ENCODE measurements around the gene PLEKHA1. TPM values are rescaled to one million over a fixed set of nuclear protein-coding genes. Genes with fewer than 3 reads are reported as not detected.

PLEKHA1 gene
- total RNA-seq, 4 donors from 2014 or later, result 19.2 to 52.2 (median 35.0) TPM

DNA sequence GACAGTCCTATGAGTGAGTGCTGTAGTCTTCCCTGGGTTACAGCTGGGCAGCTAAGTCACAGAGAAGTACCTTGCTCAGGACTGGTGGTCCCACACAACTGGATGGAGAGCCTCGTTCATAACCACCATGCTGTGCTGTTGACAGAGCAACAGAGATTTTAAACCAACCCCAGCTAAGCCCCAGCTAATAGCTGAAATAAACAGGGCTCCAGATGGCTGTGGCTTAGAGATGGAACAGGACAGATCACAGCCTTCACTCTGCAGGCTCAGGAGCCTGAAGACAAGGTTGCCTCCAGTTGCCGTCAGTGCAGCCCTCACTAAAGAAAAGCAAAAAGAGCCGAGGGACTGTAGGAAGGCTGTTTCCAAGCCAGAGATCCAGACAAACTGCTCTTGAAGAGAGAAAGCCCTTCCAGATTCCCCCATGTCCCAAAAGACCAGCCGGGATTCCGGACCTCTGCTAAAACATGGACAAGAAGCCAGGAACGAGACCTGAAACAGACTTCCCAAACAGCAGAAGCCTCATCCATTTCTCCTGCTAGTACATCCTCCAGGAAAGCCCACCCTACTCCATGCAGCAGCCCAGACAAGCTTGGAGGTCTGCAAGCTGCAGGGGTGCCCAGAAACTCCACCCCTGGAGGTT lies 91.0 kb downstream of the PLEKHA1 start:
- no peak for DNase-seq (ENCODE audit: low spot score in 2 of 2)
- TF ChIP-seq POLR2A (IDR thresholded peaks at IDR 0.05) (no peak), EP300 (IDR thresholded peaks at IDR 0.05) (no peak)
- TF ChIP-seq, protein P1, sequence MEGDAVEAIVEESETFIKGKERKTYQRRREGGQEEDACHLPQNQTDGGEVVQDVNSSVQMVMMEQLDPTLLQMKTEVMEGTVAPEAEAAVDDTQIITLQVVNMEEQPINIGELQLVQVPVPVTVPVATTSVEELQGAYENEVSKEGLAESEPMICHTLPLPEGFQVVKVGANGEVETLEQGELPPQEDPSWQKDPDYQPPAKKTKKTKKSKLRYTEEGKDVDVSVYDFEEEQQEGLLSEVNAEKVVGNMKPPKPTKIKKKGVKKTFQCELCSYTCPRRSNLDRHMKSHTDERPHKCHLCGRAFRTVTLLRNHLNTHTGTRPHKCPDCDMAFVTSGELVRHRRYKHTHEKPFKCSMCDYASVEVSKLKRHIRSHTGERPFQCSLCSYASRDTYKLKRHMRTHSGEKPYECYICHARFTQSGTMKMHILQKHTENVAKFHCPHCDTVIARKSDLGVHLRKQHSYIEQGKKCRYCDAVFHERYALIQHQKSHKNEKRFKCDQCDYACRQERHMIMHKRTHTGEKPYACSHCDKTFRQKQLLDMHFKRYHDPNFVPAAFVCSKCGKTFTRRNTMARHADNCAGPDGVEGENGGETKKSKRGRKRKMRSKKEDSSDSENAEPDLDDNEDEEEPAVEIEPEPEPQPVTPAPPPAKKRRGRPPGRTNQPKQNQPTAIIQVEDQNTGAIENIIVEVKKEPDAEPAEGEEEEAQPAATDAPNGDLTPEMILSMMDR (IDR thresholded peaks at IDR 0.05), result no peak
- WGBS, 2 donors, result 65 to 77% methylated on average over 6 of the region's 6 CpGs
- H3K27me3 ChIP-seq, result no peaks in the 10 kb centered on the region
- peaks cover 0 to 46% (median 19%) of the 10 kb centered on the region in 4 donors for H3K4me1 ChIP-seq
- H3K9me3 ChIP-seq, result no peaks in the 10 kb centered on the region
- no peaks in the 10 kb centered on the region for H3K36me3 ChIP-seq
- no peak overlapping the region for H3K4me3 ChIP-seq
- no peak overlapping the region for H3K27ac ChIP-seq

DNA sequence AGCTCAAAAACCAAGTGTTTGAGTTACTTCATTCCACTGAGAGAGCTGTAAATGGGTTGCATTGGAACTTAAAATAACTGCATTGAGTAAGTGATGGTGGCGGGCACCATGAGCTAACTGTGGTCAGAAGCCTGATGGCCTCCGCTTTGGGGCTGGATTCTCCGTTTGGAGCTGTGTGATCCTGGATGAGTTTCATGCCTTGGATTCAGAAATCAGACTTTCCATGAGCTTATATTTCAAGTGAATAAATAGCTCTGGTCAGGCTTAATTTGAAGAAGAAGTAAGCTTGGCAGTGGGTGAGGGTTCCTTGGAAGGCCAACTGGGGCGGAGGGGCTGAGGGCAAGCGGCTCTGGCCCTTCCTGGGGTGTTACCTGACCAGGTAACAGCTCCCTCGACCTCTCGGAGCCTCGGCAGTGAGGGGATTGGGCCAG lies 92.5 kb downstream of the PLEKHA1 start:
- 75 to 79% methylated on average over 8 of the region's 8 CpGs for WGBS, 2 donors
- Histone ChIP-seq H3K4me1 (peaks cover 0 to 41% (median 13%) of the 10 kb centered on the region in 4 donors), H3K27ac (peak overlapping the region in 2 of 4 donors; percentile 8 to 47), H3K36me3 (no peaks in the 10 kb centered on the region), H3K4me3 (no peak overlapping the region), H3K9me3 (no peaks in the 10 kb centered on the region), H3K27me3 (no peaks in the 10 kb centered on the region)
- DNase-seq (ENCODE audit: low spot score in 2 of 2), result no peak
- TF ChIP-seq, protein P1 (IDR thresholded peaks at IDR 0.05), result no peak
- TF ChIP-seq POLR2A (IDR thresholded peaks at IDR 0.05), result no peak
- TF ChIP-seq EP300 (IDR thresholded peaks at IDR 0.05), result no peak

DNA sequence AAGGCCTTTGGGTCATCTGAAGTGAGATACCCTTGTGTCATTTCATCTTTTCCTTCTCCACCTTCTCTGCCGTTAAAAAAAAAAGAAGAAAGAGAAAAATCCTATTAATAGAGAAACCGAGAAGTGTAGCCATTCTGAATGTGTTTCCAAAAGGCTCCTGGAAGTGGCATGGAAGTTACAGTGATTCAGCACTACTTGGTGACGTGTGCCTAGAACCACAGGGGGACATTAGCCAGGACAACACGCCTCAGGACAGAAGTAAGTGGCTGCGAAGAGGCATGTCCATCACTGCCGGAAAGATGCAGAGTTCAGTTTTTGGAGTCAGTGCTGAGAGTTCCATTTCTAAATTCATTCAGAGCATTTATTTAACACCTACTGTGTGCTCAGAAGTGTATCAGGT lies 93.2 kb downstream of the PLEKHA1 start:
- Histone ChIP-seq H3K27ac (peak overlapping the region in 1 of 4 donors; percentile 69), H3K36me3 (no peaks in the 10 kb centered on the region), H3K27me3 (no peaks in the 10 kb centered on the region), H3K9me3 (no peaks in the 10 kb centered on the region), H3K4me1 (peaks cover 0 to 41% (median 13%) of the 10 kb centered on the region in 4 donors), H3K4me3 (no peak overlapping the region)
- TF ChIP-seq, protein P1 (IDR thresholded peaks at IDR 0.05), result no peak
- no peak for TF ChIP-seq POLR2A (IDR thresholded peaks at IDR 0.05)
- TF ChIP-seq EP300 (IDR thresholded peaks at IDR 0.05), result no peak
- WGBS, 2 donors, result 77 to 83% methylated on average over 6 of the region's 6 CpGs
- DNase-seq (ENCODE audit: low spot score in 2 of 2), result no peak

GRCh38 chr10:122468307-122468925 lies 93.9 kb downstream of the PLEKHA1 start:
- TF ChIP-seq, protein P1 (IDR thresholded peaks at IDR 0.05), result no peak
- TF ChIP-seq EP300 (IDR thresholded peaks at IDR 0.05), result no peak
- no peak for TF ChIP-seq POLR2A (IDR thresholded peaks at IDR 0.05)
- peak overlapping the region in 2 of 4 donors; percentile 69 to 84 for H3K27ac ChIP-seq
- DNase-seq (ENCODE audit: low spot score in 2 of 2), result no peak
- no peaks in the 10 kb centered on the region for H3K27me3 ChIP-seq
- peaks cover 0 to 34% (median 13%) of the 10 kb centered on the region in 4 donors for H3K4me1 ChIP-seq
- no peaks in the 10 kb centered on the region for H3K36me3 ChIP-seq
- no peak overlapping the region for H3K4me3 ChIP-seq
- H3K9me3 ChIP-seq, result no peaks in the 10 kb centered on the region
- WGBS, 2 donors, result 87 to 91% methylated on average over 5 of the region's 5 CpGs

Measured in tibial nerve (tissue), 4 donors.